ENCODE results near the gene GALT. TPM values are rescaled to one million over a fixed set of nuclear protein-coding genes. Genes with fewer than 3 reads are reported as not detected.

Gene GALT
- total RNA-seq, 2 donors from 2014 or later, result 63.5 to 104 TPM

DNA sequence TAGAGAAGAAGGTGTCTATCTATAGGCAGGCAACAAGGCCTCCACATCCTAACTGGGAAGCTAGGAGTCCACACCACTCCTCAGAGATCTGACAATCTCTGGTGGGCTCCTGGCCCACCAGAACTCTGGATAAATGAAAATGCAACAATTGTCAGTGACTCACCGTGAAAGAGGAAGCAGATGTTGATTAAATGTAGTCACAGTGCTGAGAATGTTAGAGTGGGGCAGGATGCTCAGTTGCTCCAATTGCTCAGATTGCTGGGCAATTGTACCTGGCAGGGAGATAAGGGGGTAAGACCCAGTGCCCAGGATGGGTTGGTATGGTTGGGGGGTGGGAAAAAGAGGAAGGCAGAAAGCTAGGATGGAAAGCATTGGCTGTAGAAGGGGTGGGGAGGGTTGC, 40.3 kb downstream of the GALT start:
- Mint-ChIP-seq H3K36me3 (no peaks in the 10 kb centered on the region), H3K27ac (no peak overlapping the region), H3K9me3 (no peaks in the 10 kb centered on the region)
- ATAC-seq (no peak), DNase-seq (ENCODE audit: low spot score in 2 of 2) (no peak)

DNA sequence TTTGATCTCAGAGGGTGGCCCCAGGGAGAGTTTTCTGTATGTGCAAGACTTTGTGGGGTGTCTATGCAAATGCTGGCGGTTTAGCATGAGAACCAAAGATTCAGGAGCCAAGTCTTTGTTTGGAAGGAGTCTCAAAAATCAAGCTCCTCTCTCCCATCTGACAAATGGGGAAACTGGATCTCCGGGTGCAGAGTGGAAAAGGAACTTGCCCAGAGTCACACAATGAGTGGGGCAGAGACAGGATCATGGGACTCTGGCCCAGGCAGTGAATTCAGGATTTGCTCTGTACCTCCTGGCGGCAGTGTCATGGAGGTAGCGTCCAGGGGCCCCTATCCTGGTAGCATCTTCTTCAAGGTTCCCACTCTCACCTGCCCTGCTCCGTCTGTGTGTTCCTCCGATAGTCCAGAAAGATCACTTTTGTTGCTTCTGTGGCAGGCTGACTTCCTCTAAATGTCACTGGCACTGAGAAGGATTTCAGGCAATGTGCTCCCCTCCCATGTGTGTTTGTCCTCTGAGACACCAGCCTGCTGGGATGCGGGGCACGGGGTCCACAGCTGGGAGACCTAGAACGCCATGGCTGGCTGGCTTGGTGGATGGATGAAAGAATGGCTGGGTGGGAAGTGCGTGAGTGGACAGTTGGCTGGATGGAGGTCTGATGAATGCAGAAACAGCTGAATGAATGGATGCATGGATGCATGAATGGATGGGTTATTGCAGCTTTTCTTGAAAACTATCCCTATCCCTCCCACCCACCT, 41.0 kb downstream of the GALT start:
- H3K9me3 Mint-ChIP-seq, result no peaks in the 10 kb centered on the region
- H3K27ac Mint-ChIP-seq, result no peak overlapping the region
- no peak for DNase-seq (ENCODE audit: low spot score in 2 of 2)
- H3K36me3 Mint-ChIP-seq, result no peaks in the 10 kb centered on the region
- ATAC-seq, result no peak

DNA sequence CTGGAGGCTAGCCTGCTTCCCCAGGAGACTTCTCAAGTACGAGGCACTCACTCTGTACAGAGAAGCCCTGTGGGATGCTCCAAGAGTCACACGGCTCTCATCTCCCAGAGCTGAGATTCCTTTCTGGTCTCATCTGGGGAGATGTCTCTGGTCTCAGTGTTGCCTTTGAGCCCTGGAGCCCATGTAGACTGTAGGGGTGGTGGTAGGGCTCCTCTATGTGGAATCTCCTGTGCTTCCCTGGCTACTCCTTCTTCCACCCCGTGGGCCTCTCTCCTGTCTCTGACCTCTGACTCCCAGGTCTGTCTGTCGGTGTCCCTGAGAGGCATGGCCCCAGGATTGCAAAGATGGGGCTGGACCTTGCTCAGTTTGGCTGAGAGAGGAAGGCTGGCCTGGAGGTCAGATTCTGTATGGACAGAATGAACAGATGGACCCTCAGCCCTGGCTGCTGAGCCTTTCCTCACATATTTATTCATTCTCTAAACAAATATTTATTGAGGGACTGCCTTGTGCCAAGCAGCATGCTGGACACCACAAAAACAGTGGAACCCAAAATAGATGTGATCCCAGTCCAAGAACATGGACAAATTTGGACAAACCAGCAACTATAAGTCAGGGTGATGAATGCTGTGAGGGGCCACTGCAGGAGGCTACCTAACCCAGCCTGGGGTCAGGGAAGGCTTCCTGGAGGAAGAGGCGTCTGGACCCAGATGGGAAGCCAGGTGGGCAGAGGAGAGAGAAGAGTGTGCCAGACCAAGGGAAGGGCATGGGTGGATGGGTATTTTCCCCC, 42.0 kb downstream of the GALT start:
- peak overlapping the region in 1 of 2 donors; percentile 62 for H3K27ac Mint-ChIP-seq
- H3K9me3 Mint-ChIP-seq, result no peaks in the 10 kb centered on the region
- no peaks in the 10 kb centered on the region for H3K36me3 Mint-ChIP-seq
- ATAC-seq (no peak), DNase-seq (ENCODE audit: low spot score in 2 of 2) (no peak)

DNA sequence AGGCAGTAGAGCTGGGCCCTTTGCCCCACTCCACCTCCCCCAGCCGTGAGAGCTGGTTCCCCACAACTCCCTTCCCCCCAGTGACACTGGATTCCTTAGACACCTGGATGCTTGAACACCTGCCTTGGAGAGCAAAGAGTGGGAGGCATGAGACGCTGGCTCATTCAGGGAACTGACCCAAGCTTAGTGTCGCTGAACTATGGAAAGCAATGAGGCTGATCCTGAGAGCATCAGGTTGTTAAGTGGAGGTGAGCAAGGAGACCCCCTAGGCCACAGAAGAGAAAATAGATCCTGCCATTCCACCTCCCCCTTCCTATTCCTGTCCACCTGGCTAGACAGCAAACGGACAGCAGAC, 42.6 kb downstream of the GALT start:
- no peak for DNase-seq (ENCODE audit: low spot score in 2 of 2)

DNA sequence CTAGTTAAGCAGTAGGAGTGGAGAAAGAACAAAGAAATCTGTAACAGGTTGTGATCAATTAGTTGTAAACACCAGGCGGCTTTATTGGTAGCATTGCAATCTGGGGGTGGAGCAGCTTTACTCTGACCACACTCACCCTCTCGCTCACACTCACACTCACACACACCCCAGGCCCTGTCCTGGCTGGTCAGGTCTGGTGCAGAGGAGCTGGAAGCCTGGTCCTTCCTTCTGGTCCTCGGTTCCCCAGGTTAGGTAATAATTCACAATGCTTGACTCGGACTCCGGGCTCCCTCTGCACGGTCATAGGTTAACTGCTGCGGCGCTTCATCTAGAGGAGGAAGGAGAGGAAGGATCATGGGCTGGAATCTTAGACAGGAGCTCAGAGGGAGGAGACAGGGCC, 43.0 kb downstream of the GALT start:
- no peak for DNase-seq (ENCODE audit: low spot score in 2 of 2)

More for the DNA sequence above, 42.6 kb downstream of the GALT start:
- ATAC-seq, result no peak
- no peak overlapping the region for H3K27ac Mint-ChIP-seq
- no peaks in the 10 kb centered on the region for H3K9me3 Mint-ChIP-seq
- H3K36me3 Mint-ChIP-seq, result no peaks in the 10 kb centered on the region

DNA sequence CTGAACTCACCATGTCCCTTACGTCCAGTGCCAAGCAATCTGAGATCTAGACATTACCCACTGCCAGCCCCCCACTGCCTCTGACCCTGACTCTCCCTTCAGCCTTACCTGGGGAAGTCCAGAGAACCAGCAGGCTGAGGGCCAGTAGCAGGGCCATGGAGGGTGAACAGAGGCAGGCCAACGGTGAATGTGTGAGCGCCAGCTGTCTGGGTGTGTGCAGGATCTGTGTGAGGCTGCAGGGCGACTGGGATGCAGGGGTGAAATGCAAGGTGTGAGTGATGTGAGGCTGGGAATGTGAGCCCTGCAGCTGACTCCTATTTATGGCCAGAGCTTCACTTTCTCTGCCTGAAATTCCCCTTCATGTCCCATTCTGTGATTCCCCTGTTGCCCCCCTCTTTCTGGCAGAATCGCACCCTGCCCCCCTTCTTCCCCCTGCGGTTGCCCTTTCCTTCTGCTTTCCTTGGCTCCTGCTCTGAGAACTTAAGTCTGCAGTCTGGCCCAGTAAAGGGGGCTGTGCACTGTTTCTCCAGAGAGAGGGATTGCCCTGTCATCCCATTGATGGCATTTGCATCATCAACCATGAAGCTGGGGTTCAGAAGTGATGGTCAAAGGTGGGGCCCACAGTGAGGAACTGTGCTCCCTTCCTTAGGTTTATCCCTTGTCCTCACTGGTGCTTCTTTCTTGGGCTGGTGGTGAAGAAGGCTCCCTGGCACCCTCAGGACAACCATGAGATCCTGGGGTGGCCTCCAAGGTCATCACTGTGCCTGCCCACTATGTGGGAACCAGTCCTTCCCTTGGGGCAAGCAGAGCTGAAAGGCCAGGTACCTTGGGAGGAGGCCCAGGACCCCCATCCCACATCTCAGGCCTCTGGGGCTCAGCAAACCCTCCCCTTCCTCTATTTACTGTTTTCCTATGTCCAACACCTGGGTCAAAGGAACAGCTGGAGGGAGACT, 44.8 kb downstream of the GALT start, which contains the start of gene CCL19:
Gene CCL19, minus strand, starts transcription at position 294 of the 953 bp plus-strand sequence. Its CDS starts 137 bp downstream, at position 157.
- ATAC-seq, result no peak
- Mint-ChIP-seq H3K36me3 (no peaks in the 10 kb centered on the region), H3K9me3 (no peaks in the 10 kb centered on the region), H3K27ac (no peak within 1 kb of the TSS)
- DNase-seq (ENCODE audit: low spot score in 2 of 2), result no peak

More for the DNA sequence above, 43.0 kb downstream of the GALT start:
- no peaks in the 10 kb centered on the region for H3K36me3 Mint-ChIP-seq
- no peaks in the 10 kb centered on the region for H3K9me3 Mint-ChIP-seq
- no peak overlapping the region for H3K27ac Mint-ChIP-seq
- ATAC-seq, result no peak

DNA sequence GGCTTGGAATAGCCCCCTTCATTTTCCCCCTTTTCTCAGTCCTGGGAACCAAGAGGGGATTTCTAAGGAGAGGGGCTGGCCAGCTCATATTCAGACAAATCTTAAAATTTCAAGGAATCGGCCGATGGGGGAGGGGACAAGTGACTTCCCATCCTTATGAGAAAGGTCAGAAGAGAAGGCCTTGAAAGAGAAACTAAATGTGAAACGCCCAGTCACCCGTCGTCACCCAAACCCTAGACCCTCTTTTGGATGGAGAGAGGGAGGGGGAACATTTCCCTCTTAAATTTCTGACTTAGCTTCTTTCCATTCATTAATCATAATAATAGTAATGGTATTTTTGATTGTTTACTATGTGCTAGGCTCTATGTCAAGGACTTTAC, 45.5 kb downstream of the GALT start:
- ATAC-seq (no peak), DNase-seq (ENCODE audit: low spot score in 2 of 2) (no peak)
- Mint-ChIP-seq H3K9me3 (no peaks in the 10 kb centered on the region), H3K27ac (no peak overlapping the region), H3K36me3 (no peaks in the 10 kb centered on the region)

DNA sequence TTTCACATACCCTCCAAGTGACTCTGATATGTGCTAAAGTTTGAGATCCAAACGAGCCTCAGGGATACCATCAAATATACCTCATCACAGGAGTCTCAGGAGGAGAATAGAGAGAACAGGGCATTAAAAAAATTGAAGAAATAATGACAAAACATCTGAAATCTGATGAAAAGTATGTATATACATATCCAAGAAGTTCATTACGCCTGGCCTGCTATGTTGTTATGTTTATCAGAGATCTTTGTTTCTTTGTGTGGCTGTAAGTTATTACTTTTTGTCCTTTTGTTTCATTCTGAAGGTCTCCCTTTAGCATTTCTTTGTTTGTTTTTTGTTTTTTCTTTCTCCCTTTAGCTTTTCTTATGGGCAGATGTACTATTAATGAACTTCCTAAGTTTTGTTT, 47.1 kb downstream of the GALT start:
- no peak overlapping the region for H3K27ac Mint-ChIP-seq
- H3K9me3 Mint-ChIP-seq, result no peaks in the 10 kb centered on the region
- no peaks in the 10 kb centered on the region for H3K36me3 Mint-ChIP-seq
- no peak for DNase-seq (ENCODE audit: low spot score in 2 of 2)
- ATAC-seq, result no peak

DNA sequence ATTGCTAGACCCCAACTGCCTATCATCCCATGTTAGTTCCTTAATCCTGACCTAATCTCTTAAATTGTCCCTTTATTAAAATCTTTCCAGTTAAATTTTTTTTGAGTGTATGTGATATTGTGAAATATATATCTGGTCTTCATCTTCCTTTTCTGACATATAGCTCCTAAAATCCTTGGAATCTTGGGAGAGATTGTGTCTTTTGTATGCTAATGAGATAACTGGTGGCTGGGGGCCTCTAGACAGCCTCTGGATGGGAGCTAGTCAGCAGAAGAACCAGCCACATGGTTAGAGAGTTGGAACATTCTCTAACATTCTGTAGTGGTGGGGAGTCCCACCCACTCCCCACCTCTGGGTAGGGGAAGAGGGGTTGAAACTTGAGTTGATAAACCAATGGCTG, 48.3 kb downstream of the GALT start:
- no peak for DNase-seq (ENCODE audit: low spot score in 2 of 2)
- Mint-ChIP-seq H3K27ac (no peak overlapping the region), H3K9me3 (no peaks in the 10 kb centered on the region), H3K36me3 (no peaks in the 10 kb centered on the region)
- ATAC-seq, result no peak

Other genes starting within 250 kb of the GALT start
- 10 to 100 TPM in 1 of 2 donors, 1 to 10 TPM in 1; 9.8 to 15.0 TPM for gene FAM219A, start 188.1 kb upstream of the GALT start, total RNA-seq
- under 1 TPM in 1 of 2 donors, not detected in 1; 0.61 TPM for gene DNAI1, start 187.9 kb upstream of the GALT start, total RNA-seq
- gene ENHO, start 123.7 kb upstream of the GALT start, total RNA-seq, result under 1 TPM in 1 of 2 donors, not detected in 1; 0.31 TPM
- under 1 TPM in 1 of 2 donors, not detected in 1; 0.34 TPM for gene CNTFR, start 57.0 kb upstream of the GALT start, total RNA-seq
- 10 to 100 TPM; 19.1 to 36.2 TPM for gene RPP25L, start 34.6 kb upstream of the GALT start, total RNA-seq
- 100 to 1,000 TPM in 1 of 2 donors, 10 to 100 TPM in 1; 81.0 to 123 TPM for gene DCTN3, start 26.2 kb upstream of the GALT start, total RNA-seq
- gene ARID3C, start 17.6 kb upstream of the GALT start, total RNA-seq, result 1 to 10 TPM in 1 of 2 donors, not detected in 1; 1.6 TPM
- gene SIGMAR1, start 8.9 kb upstream of the GALT start, total RNA-seq, result 10 to 100 TPM; 41.9 to 63.6 TPM
- 10 to 100 TPM; 41.8 to 44.2 TPM for gene IL11RA, start 5.5 kb downstream of the GALT start, total RNA-seq
- gene CCL27, start 16.0 kb downstream of the GALT start, total RNA-seq, result under 1 TPM in 1 of 2 donors, not detected in 1; 0.64 TPM
- gene CCL19, start 44.6 kb downstream of the GALT start, total RNA-seq, result not detected
- not detected for gene CCL21, start 63.5 kb downstream of the GALT start, total RNA-seq

Measured in activated naive CD4-positive, alpha-beta T cell treated with anti-CD3 and anti-CD28 coated beads, Interleukin-2, amount 50 U/mL, for 72 hours (primary cell).